NCI-H460 (cell line): ENCODE results near the gene IL34. TPM values are rescaled to one million over a fixed set of nuclear protein-coding genes. Genes with fewer than 3 reads are reported as not detected.
"Not testable (repeated sequence)": the region's sequence is repeated elsewhere in the genome, so short reads cannot be mapped to it uniquely, and the experiment has no call there.

ENCODE experiments used
- DNase-seq: peaks from one replicate; pipeline ENCODE4 v3.0.0-alpha.2; 2016; ENCODE audit warnings: low read depth; ENCODE audit errors: extremely low read depth
- polyA plus RNA-seq: library from polyadenylated mRNA; depleted of rRNA; stranded (reverse); fragments of >200 nt; gene quantifications from 2 replicates; pipeline ENCODE4 v1.2.3, GENCODE V29; 2014; cell fraction: nucleus; rRNA removed
- total RNA-seq: library from RNA; depleted of rRNA; stranded (reverse); fragments of >200 nt; shearing (Covaris generic); gene quantifications from 2 replicates; pipeline ENCODE4 v1.2.3, GENCODE V29; 2014; rRNA removed

Gene IL34
- not detected in 2 replicates for total RNA-seq
- not detected in 2 replicates for polyA plus RNA-seq

DNA sequence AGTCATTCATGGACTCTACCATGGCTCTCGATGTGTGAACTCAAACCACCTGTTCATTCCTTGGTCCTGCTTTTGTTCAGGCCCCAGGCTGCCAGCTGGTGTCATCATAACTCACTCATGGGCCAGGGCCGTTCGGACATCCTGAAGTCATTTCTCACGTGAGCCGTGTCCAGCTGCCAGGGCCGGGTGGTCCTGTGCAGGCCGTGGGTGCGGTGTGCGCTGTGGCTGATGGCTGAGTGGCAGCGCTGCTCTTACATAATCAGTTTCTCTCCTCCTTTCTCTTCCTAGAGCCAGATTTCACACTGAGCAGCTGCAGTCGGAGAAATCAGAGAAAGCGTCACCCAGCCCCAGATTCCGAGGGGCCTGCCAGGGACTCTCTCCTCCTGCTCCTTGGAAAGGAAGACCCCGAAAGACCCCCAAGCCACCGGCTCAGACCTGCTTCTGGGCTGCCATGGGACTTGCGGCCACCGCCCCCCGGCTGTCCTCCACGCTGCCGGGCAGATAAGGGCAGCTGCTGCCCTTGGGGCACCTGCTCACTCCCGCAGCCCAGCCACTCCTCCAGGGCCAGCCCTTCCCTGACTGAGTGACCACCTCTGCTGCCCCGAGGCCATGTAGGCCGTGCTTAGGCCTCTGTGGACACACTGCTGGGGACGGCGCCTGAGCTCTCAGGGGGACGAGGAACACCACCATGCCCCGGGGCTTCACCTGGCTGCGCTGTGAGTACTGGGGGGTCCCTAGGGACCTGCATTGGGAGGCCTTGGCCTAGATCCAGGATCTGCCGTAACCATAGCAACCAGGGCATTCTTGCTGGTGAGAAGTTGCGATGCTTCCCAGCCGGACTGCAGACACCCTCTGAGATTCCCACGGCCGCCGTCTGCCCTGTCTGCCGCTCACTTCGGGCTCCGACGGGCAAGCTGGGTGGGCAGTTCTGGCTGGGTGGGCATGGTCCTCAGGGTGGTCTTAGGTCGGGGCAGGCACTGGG is at the start of gene IL34:
TSS of gene IL34 (plus strand) at position 300 of the 982 bp plus-strand sequence. CDS start at position 689, 389 bp downstream.
- no peak for DNase-seq

GRCh38 chr16:70597135-70597835 is 49.1 kb upstream of the IL34 start:
- DNase-seq, result no peak

- no peak for DNase-seq
These were observed 47.3 kb upstream of the IL34 start for GRCh38 chr16:70598937-70599503.

DNA sequence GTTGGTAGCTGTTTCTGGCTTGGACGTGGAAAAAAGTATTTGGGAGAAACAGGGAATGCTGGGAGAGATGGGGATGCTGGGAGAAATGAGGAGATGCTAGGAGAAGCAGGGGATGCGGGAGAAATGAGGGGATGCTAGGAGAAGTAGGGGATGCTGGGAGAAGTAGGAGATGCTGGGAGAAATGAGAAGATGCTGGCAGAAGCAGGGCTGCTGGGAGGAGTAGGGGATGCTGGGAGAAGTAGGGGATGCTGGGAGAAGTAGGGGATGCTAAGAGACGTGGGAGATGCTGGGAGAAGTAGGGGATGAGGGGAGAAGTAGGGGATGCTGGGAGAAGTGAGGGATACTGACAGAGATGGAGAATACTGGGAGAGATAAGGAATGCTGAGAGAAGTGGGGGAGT is 45.6 kb upstream of the IL34 start:
- no peak for DNase-seq

DNA sequence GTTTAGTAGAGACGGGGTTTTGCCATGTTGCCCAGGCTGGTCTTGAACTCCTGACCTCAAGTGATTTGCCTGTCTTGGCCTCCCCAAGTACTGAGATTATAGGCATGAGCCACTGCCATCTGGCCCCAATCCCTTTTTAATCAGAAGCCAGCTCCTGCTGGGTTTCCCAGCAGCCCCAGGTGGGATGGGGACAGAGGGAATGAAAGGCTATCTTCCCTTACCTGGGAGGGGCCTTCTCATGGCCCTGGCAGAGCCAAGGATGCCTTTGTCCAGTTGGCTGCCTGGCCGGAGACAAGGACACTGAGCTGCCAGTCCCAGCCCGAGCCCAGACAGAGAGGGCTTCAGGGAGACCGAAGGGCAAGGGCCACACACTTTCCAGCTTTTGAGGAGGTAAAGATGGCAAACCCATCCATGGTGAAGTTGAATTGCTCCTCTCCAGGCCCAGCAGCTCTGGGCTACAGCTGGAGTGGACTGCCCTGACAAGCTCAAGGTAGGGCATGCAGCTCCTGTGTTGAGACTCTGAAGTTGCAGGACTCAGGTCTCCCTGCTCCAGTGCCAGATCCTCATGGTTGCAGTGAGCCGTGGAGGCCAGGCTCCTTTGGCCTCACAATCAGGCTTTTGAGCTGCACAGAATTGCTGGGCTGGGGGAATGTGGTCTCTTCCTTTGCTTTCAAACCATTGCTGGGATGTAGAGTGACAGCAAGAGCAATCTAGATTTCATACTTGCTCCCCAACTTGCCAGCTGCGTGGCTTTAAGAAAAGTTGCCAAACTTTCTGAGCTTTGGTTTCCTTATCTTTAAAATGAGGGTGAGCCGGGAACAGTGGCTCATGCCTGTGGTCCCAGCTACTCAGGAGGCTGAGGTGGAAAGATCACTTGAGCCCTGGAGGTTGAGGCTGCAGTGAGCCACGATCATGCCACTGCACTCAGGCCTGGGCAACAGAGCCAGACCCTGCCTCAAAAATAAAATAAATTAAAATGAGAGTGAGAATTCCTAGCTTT is 44.5 kb upstream of the IL34 start:
- DNase-seq, result no peak

- DNase-seq, result no peak
These were observed 43.5 kb upstream of the IL34 start for GRCh38 chr16:70602831-70603230.

DNA sequence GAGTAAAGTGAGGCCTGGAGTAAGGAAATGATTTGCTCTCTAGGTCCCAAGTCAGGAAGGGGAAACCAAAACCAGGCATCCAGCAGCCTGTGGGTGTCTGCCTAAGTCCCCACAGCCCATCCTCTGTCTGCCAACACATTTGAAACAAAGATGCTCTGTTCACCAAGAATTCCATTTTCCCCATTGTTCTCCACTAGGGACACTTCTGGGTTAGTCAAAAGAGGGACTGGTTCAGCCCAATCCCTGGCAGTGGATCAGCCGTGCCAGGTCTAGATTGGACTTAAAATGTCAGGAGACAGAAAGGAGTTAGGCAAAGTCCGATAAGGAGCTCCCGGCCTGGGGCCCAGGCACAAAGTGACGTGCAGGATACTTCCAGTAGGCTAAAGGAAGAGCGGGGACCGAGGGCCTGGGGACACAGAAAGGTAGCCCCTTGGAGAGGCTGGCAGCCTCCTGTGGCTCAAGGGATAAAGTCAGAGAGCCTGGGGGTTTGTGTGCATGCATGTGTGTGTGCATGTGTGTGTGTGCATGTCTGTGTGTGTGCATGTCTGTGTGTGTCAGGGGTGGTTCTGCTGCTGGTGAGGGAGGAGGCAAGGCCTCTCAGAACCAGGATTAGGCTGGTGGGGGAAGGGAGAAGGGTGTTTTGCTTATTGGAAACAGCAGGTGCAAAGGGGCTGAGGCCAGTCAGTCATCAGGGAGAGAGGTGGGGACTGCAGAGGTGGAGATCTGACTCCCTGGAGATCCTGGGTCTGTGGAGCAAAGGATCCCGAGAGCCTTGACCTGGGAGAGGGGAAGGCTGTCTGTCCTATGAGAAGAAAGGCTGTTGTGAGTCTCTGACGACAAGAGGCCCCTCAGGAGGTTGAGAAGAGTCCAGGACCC is 41.7 kb upstream of the IL34 start:
- no peak for DNase-seq

DNA sequence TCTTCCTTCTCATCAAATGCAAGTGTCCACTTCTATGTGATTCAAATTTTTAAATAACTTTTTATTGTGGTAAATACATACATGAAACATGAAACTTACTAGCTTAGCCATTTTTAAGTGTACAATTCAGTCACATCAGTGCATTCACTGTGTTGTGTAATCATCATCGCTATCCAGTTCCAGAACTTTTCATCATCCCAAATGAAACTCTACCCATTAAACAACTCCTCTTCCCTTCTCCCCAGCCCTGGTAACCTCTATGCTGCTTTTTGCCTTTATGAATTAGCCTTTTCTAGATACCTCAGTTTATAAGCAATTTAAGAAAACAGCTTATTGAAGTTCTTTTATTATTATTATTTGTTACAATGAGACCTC is 41.1 kb upstream of the IL34 start:
- no peak for DNase-seq

- no peak for DNase-seq
These were observed 37.8 kb upstream of the IL34 start for GRCh38 chr16:70608521-70608920.

GRCh38 chr16:70610273-70611223 is 35.8 kb upstream of the IL34 start:
- DNase-seq, result no peak

- DNase-seq, result no peak
These were observed 35.1 kb upstream of the IL34 start for GRCh38 chr16:70611224-70611598.

DNA sequence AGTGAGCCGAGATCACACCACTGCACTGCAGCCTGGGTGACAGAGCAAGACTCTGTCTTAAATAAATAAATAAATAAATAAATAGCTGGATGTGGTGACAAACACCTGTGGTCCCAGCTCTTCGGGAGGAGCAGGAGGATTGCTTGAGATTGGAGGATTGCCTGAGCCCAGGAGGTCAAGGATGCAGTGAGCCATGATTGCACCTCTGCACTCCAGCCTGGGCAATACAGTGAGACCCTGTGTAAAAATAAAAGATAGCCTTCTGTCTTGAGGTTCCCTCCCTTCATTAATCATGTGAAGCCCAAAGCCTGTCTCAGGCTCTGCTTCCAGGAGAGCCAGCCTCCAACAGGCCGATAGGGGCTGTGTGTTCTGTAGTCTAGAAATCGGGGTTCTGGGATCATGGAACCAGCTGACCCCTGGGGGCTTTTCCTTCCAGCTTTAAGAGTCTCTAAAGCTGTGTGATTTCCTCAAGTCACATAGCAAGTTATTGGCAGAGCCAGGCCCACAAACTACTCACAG is 34.5 kb upstream of the IL34 start:
- DNase-seq, result no peak

GRCh38 chr16:70612931-70613330 is 33.4 kb upstream of the IL34 start:
- no peak for DNase-seq

DNA sequence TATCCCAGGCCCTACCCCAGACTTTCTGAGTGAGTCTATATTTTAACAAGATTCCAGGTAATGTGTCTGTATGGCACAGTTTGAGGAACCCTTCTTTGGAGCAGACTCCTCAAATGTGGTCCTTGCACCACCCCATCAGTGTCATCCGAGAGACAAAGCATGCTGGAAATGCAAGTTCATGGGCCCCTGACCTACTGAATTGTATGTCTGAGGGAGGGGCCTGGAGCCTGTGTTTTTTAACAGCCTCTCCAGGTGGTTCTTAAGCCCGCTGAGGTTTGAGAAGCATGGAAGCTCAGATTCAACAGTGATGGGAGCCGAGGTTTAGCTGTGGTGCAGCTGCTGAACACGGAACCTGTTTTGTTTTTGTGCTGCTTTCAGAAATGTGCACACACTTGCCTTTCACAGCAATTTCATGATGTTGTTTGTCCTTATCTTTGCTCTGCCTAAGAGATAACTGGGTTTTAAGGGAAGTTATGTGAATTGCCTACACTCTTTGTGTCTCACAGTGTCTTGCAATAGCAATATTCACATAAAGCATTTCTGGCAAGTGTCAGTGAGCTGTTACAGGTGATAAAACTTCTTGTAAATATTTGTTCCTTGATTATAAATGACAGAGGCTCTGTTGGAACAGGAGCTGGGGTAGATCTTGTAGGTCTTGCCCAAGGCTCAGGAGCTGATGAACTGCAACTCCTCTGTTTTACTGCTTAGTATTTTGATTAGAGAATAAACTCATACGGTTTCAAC is 32.0 kb upstream of the IL34 start:
- no peak for DNase-seq

- no peak for DNase-seq
These were observed 30.4 kb upstream of the IL34 start for GRCh38 chr16:70615945-70616344.

GRCh38 chr16:70621864-70622263 is 24.5 kb upstream of the IL34 start:
- DNase-seq, result not testable (repeated sequence)

- DNase-seq, result no peak
These were observed 18.7 kb upstream of the IL34 start for GRCh38 chr16:70627696-70628095.
